ENCODE measurements around the gene MEGF9.
"Not testable (repeated sequence)": the region's sequence is repeated elsewhere in the genome, so short reads cannot be mapped to it uniquely, and the experiment has no call there.

Gene MEGF9

GRCh38 chr9:120645760-120646159 is 68.5 kb downstream of the MEGF9 start:
- TF ChIP-seq GABPA (IDR thresholded peaks at IDR 0.05; ENCODE audit: low read depth) (no peak), CTCF (IDR thresholded peaks at IDR 0.05; ENCODE audit: insufficient read depth, low read length) (no peak), SPI1 (IDR thresholded peaks at IDR 0.05; ENCODE audit: borderline replicate concordance, low read depth) (no peak), POLR2AphosphoS5 (IDR thresholded peaks at IDR 0.05; ENCODE audit: low read depth) (no peak), REST (IDR thresholded peaks at IDR 0.05; ENCODE audit: insufficient replicate concordance, low read depth) (no peak)
- H3K27ac ChIP-seq (replicated peaks) = no peak overlapping the region
- DNase-seq (ENCODE audit: low read depth in 1 of 2, low spot score in 1 of 2) = no peak
- H3K27me3 ChIP-seq (ENCODE audit: insufficient read depth, poor library complexity, severe bottlenecking) = no peaks in the 10 kb centered on the region
- H3K4me3 ChIP-seq (replicated peaks; ENCODE audit: insufficient read depth, low read length) = no peak overlapping the region

GRCh38 chr9:120643061-120643460 is 71.2 kb downstream of the MEGF9 start:
- TF ChIP-seq SPI1 (IDR thresholded peaks at IDR 0.05; ENCODE audit: borderline replicate concordance, low read depth) = no peak
- no peak for TF ChIP-seq REST (IDR thresholded peaks at IDR 0.05; ENCODE audit: insufficient replicate concordance, low read depth)
- no peak for TF ChIP-seq POLR2AphosphoS5 (IDR thresholded peaks at IDR 0.05; ENCODE audit: low read depth)
- no peak for TF ChIP-seq CTCF (IDR thresholded peaks at IDR 0.05; ENCODE audit: insufficient read depth, low read length)
- TF ChIP-seq GABPA (IDR thresholded peaks at IDR 0.05; ENCODE audit: low read depth) = no peak
- H3K27ac ChIP-seq (replicated peaks) = no peak overlapping the region
- DNase-seq (ENCODE audit: low read depth in 1 of 2, low spot score in 1 of 2) = no peak

DNA sequence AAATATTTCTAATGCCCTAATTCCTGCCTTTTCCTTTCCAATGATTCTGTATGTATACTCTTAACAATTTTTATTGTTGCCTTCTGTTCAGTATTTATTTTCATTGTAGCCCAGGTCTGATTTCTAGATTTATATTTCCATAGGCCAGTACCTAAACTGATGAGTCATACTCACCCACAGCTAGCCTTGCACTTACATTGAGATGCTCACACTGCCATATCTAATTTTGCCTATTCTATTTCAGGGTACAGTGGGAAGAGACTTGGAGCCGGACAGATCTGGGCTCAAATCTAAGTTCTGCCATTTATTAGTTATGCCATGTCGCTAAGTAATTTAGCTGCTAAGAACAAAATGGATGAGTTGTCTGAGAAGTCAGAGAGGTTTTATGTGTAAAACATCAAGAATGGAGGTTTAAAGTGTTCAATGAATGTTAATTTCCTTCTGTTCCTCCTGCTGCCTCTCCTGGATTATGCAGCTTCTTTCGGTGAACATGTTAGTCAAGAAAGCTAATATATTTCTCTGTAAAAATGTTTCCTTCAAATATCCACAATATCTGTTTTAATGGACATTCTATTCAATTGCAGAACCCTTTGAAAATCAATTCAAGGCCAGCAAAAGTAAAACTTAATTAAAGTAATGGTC is 72.0 kb downstream of the MEGF9 start:
- Histone ChIP-seq H3K4me3 (replicated peaks; ENCODE audit: insufficient read depth, low read length) (no peak overlapping the region), H3K27me3 (ENCODE audit: insufficient read depth, poor library complexity, severe bottlenecking) (no peaks in the 10 kb centered on the region), H3K27ac (replicated peaks) (no peak overlapping the region)
- no peak for DNase-seq (ENCODE audit: low read depth in 1 of 2, low spot score in 1 of 2)
- TF ChIP-seq REST (IDR thresholded peaks at IDR 0.05; ENCODE audit: insufficient replicate concordance, low read depth) = no peak
- no peak for TF ChIP-seq CTCF (IDR thresholded peaks at IDR 0.05; ENCODE audit: insufficient read depth, low read length)
- TF ChIP-seq POLR2AphosphoS5 (IDR thresholded peaks at IDR 0.05; ENCODE audit: low read depth) = no peak

More at GRCh38 chr9:120643061-120643460, 71.2 kb downstream of the MEGF9 start:
- no peaks in the 10 kb centered on the region for H3K27me3 ChIP-seq (ENCODE audit: insufficient read depth, poor library complexity, severe bottlenecking)
- H3K4me3 ChIP-seq (replicated peaks; ENCODE audit: insufficient read depth, low read length) = no peak overlapping the region

DNA sequence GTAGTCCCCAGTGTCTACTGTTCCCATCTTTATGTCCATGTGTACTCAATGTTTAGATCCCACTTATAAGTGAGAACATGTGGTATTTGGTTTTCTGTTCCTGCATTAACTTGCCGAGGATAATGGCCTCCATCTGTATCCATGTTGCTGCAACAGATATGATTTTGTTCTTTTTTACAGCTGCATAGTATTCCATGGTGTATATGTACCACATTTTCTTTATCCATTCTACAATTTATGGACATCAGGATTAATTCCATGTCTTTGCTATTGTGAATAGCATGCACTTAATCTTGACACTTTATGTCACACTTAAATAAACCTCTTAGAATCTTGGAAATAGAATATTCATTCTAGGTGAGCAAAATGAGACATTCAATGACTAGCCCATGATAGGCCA is 73.4 kb downstream of the MEGF9 start:
- not testable (repeated sequence) for H3K4me3 ChIP-seq (replicated peaks; ENCODE audit: insufficient read depth, low read length); H3K27ac ChIP-seq (replicated peaks); H3K27me3 ChIP-seq (ENCODE audit: insufficient read depth, poor library complexity, severe bottlenecking); DNase-seq (ENCODE audit: low read depth in 1 of 2, low spot score in 1 of 2)

Data from HL-60 (cell line).